Measurements from ENCODE around the gene D2HGDH.
"Not testable (repeated sequence)": the region's sequence is repeated elsewhere in the genome, so short reads cannot be mapped to it uniquely, and the experiment has no call there.

Gene D2HGDH

GRCh38 chr2:241796610-241797138, 62.2 kb downstream of the D2HGDH start:
- CTCF ChIA-PET = interaction anchor here (1.2 kb wide), 1 partner anchor 10 kb away, joined by 3 read pairs; no protein-coding TSS in a partner anchor

GRCh38 chr2:241797441-241798080, 63.1 kb downstream of the D2HGDH start:
- Histone ChIP-seq H3K36me3 (ENCODE audit: control insufficient read depth in 4 of 4, insufficient read depth in 4 of 4, low read length in 3 of 4) (no peaks in the 10 kb centered on the region), H3K4me3 (ENCODE audit: control insufficient read depth in 1 of 7, extremely low read depth in 1 of 7, insufficient read depth in 4 of 7, low read depth in 2 of 7, low read length in 6 of 7) (no peak overlapping the region), H3K27me3 (replicated peaks in 2 of 5; ENCODE audit: control insufficient read depth in 4 of 5, insufficient read depth in 5 of 5, low read length in 4 of 5) (peaks cover 0 to under 1% (median 0%) of the 10 kb centered on the region in 5 experiments), H3K9me3 (ENCODE audit: control extremely low read depth in 1 of 5, control insufficient read depth in 4 of 5, insufficient read depth in 2 of 5, low read depth in 1 of 5, low read length in 4 of 5) (no peaks in the 10 kb centered on the region), H3K4me1 (ENCODE audit: control extremely low read depth in 1 of 4, control insufficient read depth in 4 of 4, insufficient read depth in 4 of 4, low read length in 3 of 4) (peaks cover 0 to 5% (median 0%) of the 10 kb centered on the region in 4 experiments), H3K27ac (ENCODE audit: insufficient read depth in 1 of 2, low read depth in 1 of 2, low read length in 2 of 2, poor library complexity in 1 of 2, severe bottlenecking in 2 of 2) (no peak overlapping the region)
- POLR2A ChIA-PET = no interaction called here
- CTCF ChIA-PET = no interaction called here
- DNase-seq = no peak
- WGBS (ENCODE audit: insufficient coverage) = 99% methylated on average over 16 of the region's 19 CpGs

More at GRCh38 chr2:241796610-241797138, 62.2 kb downstream of the D2HGDH start:
- H3K4me1 ChIP-seq (ENCODE audit: control extremely low read depth in 1 of 4, control insufficient read depth in 4 of 4, insufficient read depth in 4 of 4, low read length in 3 of 4) = peaks cover 0 to 4% (median 0%) of the 10 kb centered on the region in 4 experiments
- DNase-seq = no peak
- H3K4me3 ChIP-seq (ENCODE audit: control insufficient read depth in 1 of 7, extremely low read depth in 1 of 7, insufficient read depth in 4 of 7, low read depth in 2 of 7, low read length in 6 of 7) = no peak overlapping the region
- 100% methylated on average over 10 of the region's 13 CpGs for WGBS (ENCODE audit: insufficient coverage)
- no peak overlapping the region for H3K27ac ChIP-seq (ENCODE audit: insufficient read depth in 1 of 2, low read depth in 1 of 2, low read length in 2 of 2, poor library complexity in 1 of 2, severe bottlenecking in 2 of 2)
- POLR2A ChIA-PET = interaction anchor here (0.8 kb wide), 1 partner anchor 97 kb away, joined by 3 read pairs; no protein-coding TSS in a partner anchor
- H3K36me3 ChIP-seq (ENCODE audit: control insufficient read depth in 4 of 4, insufficient read depth in 4 of 4, low read length in 3 of 4) = no peaks in the 10 kb centered on the region
- no peaks in the 10 kb centered on the region for H3K27me3 ChIP-seq (replicated peaks in 2 of 5; ENCODE audit: control insufficient read depth in 4 of 5, insufficient read depth in 5 of 5, low read length in 4 of 5)
- no peaks in the 10 kb centered on the region for H3K9me3 ChIP-seq (ENCODE audit: control extremely low read depth in 1 of 5, control insufficient read depth in 4 of 5, insufficient read depth in 2 of 5, low read depth in 1 of 5, low read length in 4 of 5)

GRCh38 chr2:241798081-241798630, 63.7 kb downstream of the D2HGDH start:
- peaks cover 0 to 7% (median 3%) of the 10 kb centered on the region in 5 experiments for H3K27me3 ChIP-seq (replicated peaks in 2 of 5; ENCODE audit: control insufficient read depth in 4 of 5, insufficient read depth in 5 of 5, low read length in 4 of 5)
- no peak overlapping the region for H3K27ac ChIP-seq (ENCODE audit: insufficient read depth in 1 of 2, low read depth in 1 of 2, low read length in 2 of 2, poor library complexity in 1 of 2, severe bottlenecking in 2 of 2)
- no peaks in the 10 kb centered on the region for H3K36me3 ChIP-seq (ENCODE audit: control insufficient read depth in 4 of 4, insufficient read depth in 4 of 4, low read length in 3 of 4)
- peaks cover 0 to 11% (median 2%) of the 10 kb centered on the region in 4 experiments for H3K4me1 ChIP-seq (ENCODE audit: control extremely low read depth in 1 of 4, control insufficient read depth in 4 of 4, insufficient read depth in 4 of 4, low read length in 3 of 4)
- DNase-seq = no peak
- 93% methylated on average over 8 of the region's 14 CpGs for WGBS (ENCODE audit: insufficient coverage)
- H3K9me3 ChIP-seq (ENCODE audit: control extremely low read depth in 1 of 5, control insufficient read depth in 4 of 5, insufficient read depth in 2 of 5, low read depth in 1 of 5, low read length in 4 of 5) = no peaks in the 10 kb centered on the region
- POLR2A ChIA-PET = no interaction called here
- CTCF ChIA-PET = no interaction called here
- H3K4me3 ChIP-seq (ENCODE audit: control insufficient read depth in 1 of 7, extremely low read depth in 1 of 7, insufficient read depth in 4 of 7, low read depth in 2 of 7, low read length in 6 of 7) = no peak overlapping the region

GRCh38 chr2:241798631-241799521, 64.4 kb downstream of the D2HGDH start:
- WGBS (ENCODE audit: insufficient coverage) = 92% methylated on average over 9 of the region's 21 CpGs
- POLR2A ChIA-PET = no interaction called here
- H3K4me3 ChIP-seq (ENCODE audit: control insufficient read depth in 1 of 7, extremely low read depth in 1 of 7, insufficient read depth in 4 of 7, low read depth in 2 of 7, low read length in 6 of 7) = no peak overlapping the region
- H3K27me3 ChIP-seq (replicated peaks in 2 of 5; ENCODE audit: control insufficient read depth in 4 of 5, insufficient read depth in 5 of 5, low read length in 4 of 5) = peaks cover 0 to 14% (median 3%) of the 10 kb centered on the region in 5 experiments
- H3K4me1 ChIP-seq (ENCODE audit: control extremely low read depth in 1 of 4, control insufficient read depth in 4 of 4, insufficient read depth in 4 of 4, low read length in 3 of 4) = peaks cover 0 to 18% (median 10%) of the 10 kb centered on the region in 4 experiments
- CTCF ChIA-PET = no interaction called here
- H3K36me3 ChIP-seq (ENCODE audit: control insufficient read depth in 4 of 4, insufficient read depth in 4 of 4, low read length in 3 of 4) = no peaks in the 10 kb centered on the region
- no peak overlapping the region for H3K27ac ChIP-seq (ENCODE audit: insufficient read depth in 1 of 2, low read depth in 1 of 2, low read length in 2 of 2, poor library complexity in 1 of 2, severe bottlenecking in 2 of 2)
- no peak for DNase-seq
- H3K9me3 ChIP-seq (ENCODE audit: control extremely low read depth in 1 of 5, control insufficient read depth in 4 of 5, insufficient read depth in 2 of 5, low read depth in 1 of 5, low read length in 4 of 5) = no peaks in the 10 kb centered on the region

GRCh38 chr2:241799522-241800197, 65.2 kb downstream of the D2HGDH start:
- Histone ChIP-seq H3K4me1 (ENCODE audit: control extremely low read depth in 1 of 4, control insufficient read depth in 4 of 4, insufficient read depth in 4 of 4, low read length in 3 of 4) (peaks cover 0 to 26% (median 17%) of the 10 kb centered on the region in 4 experiments), H3K9me3 (ENCODE audit: control extremely low read depth in 1 of 5, control insufficient read depth in 4 of 5, insufficient read depth in 2 of 5, low read depth in 1 of 5, low read length in 4 of 5) (no peaks in the 10 kb centered on the region), H3K27me3 (replicated peaks in 2 of 5; ENCODE audit: control insufficient read depth in 4 of 5, insufficient read depth in 5 of 5, low read length in 4 of 5) (peaks cover 0 to 22% (median 8%) of the 10 kb centered on the region in 5 experiments), H3K27ac (ENCODE audit: insufficient read depth in 1 of 2, low read depth in 1 of 2, low read length in 2 of 2, poor library complexity in 1 of 2, severe bottlenecking in 2 of 2) (no peak overlapping the region), H3K4me3 (ENCODE audit: control insufficient read depth in 1 of 7, extremely low read depth in 1 of 7, insufficient read depth in 4 of 7, low read depth in 2 of 7, low read length in 6 of 7) (no peak overlapping the region), H3K36me3 (ENCODE audit: control insufficient read depth in 4 of 4, insufficient read depth in 4 of 4, low read length in 3 of 4) (no peaks in the 10 kb centered on the region)
- 93% methylated on average over 6 of the region's 10 CpGs for WGBS (ENCODE audit: insufficient coverage)
- ChIA-PET POLR2A (no interaction called here), CTCF (no interaction called here)
- no peak for DNase-seq

- Histone ChIP-seq H3K27me3 (replicated peaks in 2 of 5; ENCODE audit: control insufficient read depth in 4 of 5, insufficient read depth in 5 of 5, low read length in 4 of 5) (peaks cover 0 to 25% (median 9%) of the 10 kb centered on the region in 5 experiments), H3K4me1 (ENCODE audit: control extremely low read depth in 1 of 4, control insufficient read depth in 4 of 4, insufficient read depth in 4 of 4, low read length in 3 of 4) (peaks cover 0 to 29% (median 21%) of the 10 kb centered on the region in 4 experiments)
- H3K9me3 ChIP-seq (ENCODE audit: control extremely low read depth in 1 of 5, control insufficient read depth in 4 of 5, insufficient read depth in 2 of 5, low read depth in 1 of 5, low read length in 4 of 5); POLR2A ChIA-PET; H3K36me3 ChIP-seq (ENCODE audit: control insufficient read depth in 4 of 4, insufficient read depth in 4 of 4, low read length in 3 of 4); DNase-seq; H3K27ac ChIP-seq (ENCODE audit: insufficient read depth in 1 of 2, low read depth in 1 of 2, low read length in 2 of 2, poor library complexity in 1 of 2, severe bottlenecking in 2 of 2); H3K4me3 ChIP-seq (ENCODE audit: control insufficient read depth in 1 of 7, extremely low read depth in 1 of 7, insufficient read depth in 4 of 7, low read depth in 2 of 7, low read length in 6 of 7); CTCF ChIA-PET: not testable (repeated sequence)
- 95% methylated on average over 29 of the region's 35 CpGs for WGBS (ENCODE audit: insufficient coverage)
Measured at GRCh38 chr2:241800198-241800903, 65.9 kb downstream of the D2HGDH start.
